ENCODE results near the gene RABGGTA.
"Not testable (repeated sequence)": the region's sequence is repeated elsewhere in the genome, so short reads cannot be mapped to it uniquely, and the experiment has no call there.

The RABGGTA gene

GRCh38 chr14:24226473-24226872 is 44.9 kb downstream of the RABGGTA start:
- Histone ChIP-seq H3K27me3 (ENCODE audit: control insufficient read depth, low read length) (no peaks in the 10 kb centered on the region), H3K9me3 (ENCODE audit: control insufficient read depth, insufficient read depth, low read length) (no peaks in the 10 kb centered on the region), H3K79me2 (ENCODE audit: control insufficient read depth, low read length) (peaks cover 83% of the 10 kb centered on the region), H4K20me1 (ENCODE audit: control insufficient read depth, insufficient read depth, low read depth, low read length) (peaks cover 7% of the 10 kb centered on the region), H3K4me3 (ENCODE audit: low read length) (no peak overlapping the region), H3F3A (ENCODE audit: control insufficient read depth, insufficient read depth) (peaks cover 8% of the 10 kb centered on the region; the same call in 1 of the 2 replicates), H3K4me1 (ENCODE audit: control insufficient read depth, low read length) (peaks cover 8% of the 10 kb centered on the region), H3K9me2 (replicated peaks; ENCODE audit: control insufficient read depth, low read length) (no peaks in the 10 kb centered on the region), H3K4me2 (ENCODE audit: low read length) (no peak overlapping the region), H3K27ac (ENCODE audit: low read depth, low read length) (no peak overlapping the region), H3K36me3 (ENCODE audit: control insufficient read depth, low read length) (peaks cover 31% of the 10 kb centered on the region)
- TF ChIP-seq EZH2phosphoT487 (IDR thresholded peaks at IDR 0.05; ENCODE audit: borderline replicate concordance, low read length) (no peak), CTCF (IDR thresholded peaks at IDR 0.05; ENCODE audit: low read depth, low read length, poor library complexity, severe bottlenecking) (no peak)

- TF ChIP-seq EZH2phosphoT487 (IDR thresholded peaks at IDR 0.05; ENCODE audit: borderline replicate concordance, low read length) (no peak), CTCF (IDR thresholded peaks at IDR 0.05; ENCODE audit: low read depth, low read length, poor library complexity, severe bottlenecking) (no peak)
- H3K4me2 ChIP-seq (ENCODE audit: low read length) = no peak overlapping the region
- peaks cover 83% of the 10 kb centered on the region for H3K79me2 ChIP-seq (ENCODE audit: control insufficient read depth, low read length)
- no peaks in the 10 kb centered on the region for H3K9me2 ChIP-seq (replicated peaks; ENCODE audit: control insufficient read depth, low read length)
- H3K27me3 ChIP-seq (ENCODE audit: control insufficient read depth, low read length) = no peaks in the 10 kb centered on the region
- peaks cover 7% of the 10 kb centered on the region for H4K20me1 ChIP-seq (ENCODE audit: control insufficient read depth, insufficient read depth, low read depth, low read length)
- no peak overlapping the region for H3K4me3 ChIP-seq (ENCODE audit: low read length)
- H3K4me1 ChIP-seq (ENCODE audit: control insufficient read depth, low read length) = no peaks in the 10 kb centered on the region
- peaks cover 30% of the 10 kb centered on the region for H3K36me3 ChIP-seq (ENCODE audit: control insufficient read depth, low read length)
- H3K27ac ChIP-seq (ENCODE audit: low read depth, low read length) = no peak overlapping the region
- H3F3A ChIP-seq (ENCODE audit: control insufficient read depth, insufficient read depth) = peaks cover 8% of the 10 kb centered on the region; the same call in 1 of the 2 replicates
- no peaks in the 10 kb centered on the region for H3K9me3 ChIP-seq (ENCODE audit: control insufficient read depth, insufficient read depth, low read length)
Measured at GRCh38 chr14:24224618-24225071, 46.8 kb downstream of the RABGGTA start.

GRCh38 chr14:24222987-24223386 is 48.4 kb downstream of the RABGGTA start:
- peaks cover 22% of the 10 kb centered on the region for H3K36me3 ChIP-seq (ENCODE audit: control insufficient read depth, low read length)
- H3K4me2 ChIP-seq (ENCODE audit: low read length); H3K4me3 ChIP-seq (ENCODE audit: low read length); H3K27me3 ChIP-seq (ENCODE audit: control insufficient read depth, low read length); H3K27ac ChIP-seq (ENCODE audit: low read depth, low read length); H3K4me1 ChIP-seq (ENCODE audit: control insufficient read depth, low read length); H3K9me3 ChIP-seq (ENCODE audit: control insufficient read depth, insufficient read depth, low read length); H4K20me1 ChIP-seq (ENCODE audit: control insufficient read depth, insufficient read depth, low read depth, low read length); H3K9me2 ChIP-seq (replicated peaks; ENCODE audit: control insufficient read depth, low read length); H3F3A ChIP-seq (ENCODE audit: control insufficient read depth, insufficient read depth): not testable (repeated sequence)
- H3K79me2 ChIP-seq (ENCODE audit: control insufficient read depth, low read length) = peaks cover 69% of the 10 kb centered on the region

GRCh38 chr14:24219521-24219920 is 51.9 kb downstream of the RABGGTA start:
- Histone ChIP-seq H3K9me2 (replicated peaks; ENCODE audit: control insufficient read depth, low read length) (no peaks in the 10 kb centered on the region), H3K9me3 (ENCODE audit: control insufficient read depth, insufficient read depth, low read length) (no peaks in the 10 kb centered on the region), H3K79me2 (ENCODE audit: control insufficient read depth, low read length) (peaks cover 49% of the 10 kb centered on the region), H3K4me2 (ENCODE audit: low read length) (no peak overlapping the region), H3K36me3 (ENCODE audit: control insufficient read depth, low read length) (peaks cover 14% of the 10 kb centered on the region), H3K4me3 (ENCODE audit: low read length) (no peak overlapping the region), H3F3A (ENCODE audit: control insufficient read depth, insufficient read depth) (peaks cover 17% of the 10 kb centered on the region), H3K4me1 (ENCODE audit: control insufficient read depth, low read length) (peaks cover 11% of the 10 kb centered on the region), H3K27ac (ENCODE audit: low read depth, low read length) (no peak overlapping the region), H3K27me3 (ENCODE audit: control insufficient read depth, low read length) (no peaks in the 10 kb centered on the region), H4K20me1 (ENCODE audit: control insufficient read depth, insufficient read depth, low read depth, low read length) (no peaks in the 10 kb centered on the region)
- no peak for TF ChIP-seq EZH2phosphoT487 (IDR thresholded peaks at IDR 0.05; ENCODE audit: borderline replicate concordance, low read length)
- no peak for TF ChIP-seq CTCF (IDR thresholded peaks at IDR 0.05; ENCODE audit: low read depth, low read length, poor library complexity, severe bottlenecking)
